B cell (primary cell): Measurements from ENCODE around the gene PDCD7. TPM values are rescaled to one million over a fixed set of nuclear protein-coding genes. Genes with fewer than 3 reads are reported as not detected.

ENCODE experiments used
- ATAC-seq: fragments of 200-7000 bp; cut with Tn5 transposase; one replicate; pipeline ENCODE4 v1.10.0; 2021; ENCODE audit warnings: low read depth, mild to moderate bottlenecking, moderate number of reproducible peaks, moderate library complexity
- CTCF ChIA-PET: fragments of 350-600 bp; sonication (Branson Sonifier 250); formaldehyde crosslinking; loops from one replicate; lab custom pipeline; 2021; ENCODE audit warnings: antibody characterized with exemption, inconsistent platforms; lab: Charles Lee
- POLR2A ChIA-PET: fragments of 350-600 bp; sonication (Branson Sonifier 250); formaldehyde crosslinking; loops from one replicate; lab custom pipeline; 2021; ENCODE audit warnings: antibody characterized with exemption; lab: Charles Lee
- DNase-seq: peaks from one replicate; pipeline ENCODE4 v3.0.0; 2013
- H2AFZ ChIP-seq: 2 replicates; pipeline ENCODE4 v1.6.1; 2012; ENCODE audit warnings: mild to moderate bottlenecking, low read depth, low read length; ENCODE audit not compliant: insufficient read depth, poor library complexity, severe bottlenecking
- H3K27ac ChIP-seq, 2 donors: 1 replicate in 1 of 2; 2 replicates in 1 of 2; pipeline ENCODE4 v1.5.1; 2012 to 2013; ENCODE audit warnings: low read length in 2 of 2, mild to moderate bottlenecking in 2 of 2, moderate library complexity in 1 of 2
- H3K27me3 ChIP-seq, 4 experiments: fragments of 200-600 bp in 1 of 4; sonication (generic) in 1 of 4; replicated peaks in 1 of 4; 1 replicate in 2 of 4; 2 replicates in 2 of 4; pipeline versions ENCODE4 v1.6.1 to v1.7.0; 2013 to 2016; ENCODE audit warnings: low read length in 3 of 4, mild to moderate bottlenecking in 2 of 4, mixed read lengths in 1 of 4, moderate library complexity in 1 of 4; ENCODE audit not compliant: insufficient read depth in 4 of 4, control insufficient read depth in 3 of 4; ENCODE audit errors: control extremely low read depth in 1 of 4
- H3K36me3 ChIP-seq, 2 experiments: replicated peaks in 1 of 2; 1 replicate in 1 of 2; 2 replicates in 1 of 2; pipeline versions ENCODE4 v1.6.1 to v1.7.1; 2013; ENCODE audit warnings: low read length in 1 of 2; ENCODE audit not compliant: insufficient read depth in 2 of 2, control insufficient read depth in 1 of 2; ENCODE audit errors: control extremely low read depth in 1 of 2, extremely low read depth in 1 of 2
- H3K4me1 ChIP-seq, 2 donors: fragments of 200-600 bp in 1 of 2; sonication (generic) in 1 of 2; 1 replicate in 1 of 2; 2 replicates in 1 of 2; pipeline versions ENCODE4 v1.5.1 to v1.6.1; 2013 to 2017; ENCODE audit warnings: low read length in 2 of 2; ENCODE audit not compliant: control insufficient read depth in 2 of 2, insufficient read depth in 2 of 2
- H3K4me2 ChIP-seq: replicated peaks from 2 replicates; pipeline ENCODE3; 2012; ENCODE audit warnings: mild to moderate bottlenecking, low read depth, low read length; ENCODE audit not compliant: poor library complexity, severe bottlenecking
- H3K4me3 ChIP-seq, 5 experiments: fragments of 200-600 bp in 1 of 5; sonication (generic) in 1 of 5; 1 replicate in 3 of 5; 2 replicates in 2 of 5; pipeline versions ENCODE4 v1.5.1 to v1.7.0; 2011 to 2016; ENCODE audit warnings: low read length in 4 of 5, mild to moderate bottlenecking in 4 of 5, low read depth in 2 of 5, control low read depth in 1 of 5, moderate library complexity in 1 of 5; ENCODE audit not compliant: insufficient read depth in 1 of 5; ENCODE audit errors: control extremely low read depth in 1 of 5, extremely low read depth in 1 of 5
- H3K79me2 ChIP-seq: fragments of 200-600 bp; sonication (generic); one replicate; pipeline ENCODE4 v1.6.0; 2016; ENCODE audit warnings: low read length; ENCODE audit not compliant: control insufficient read depth, insufficient read depth
- H3K9ac ChIP-seq: fragments of 200-600 bp; sonication (generic); 2 replicates; pipeline ENCODE4 v1.6.1; 2017; ENCODE audit warnings: mild to moderate bottlenecking, low read length, moderate library complexity
- H3K9me3 ChIP-seq, 3 donors: one replicate each; pipeline versions ENCODE4 v1.6.1 to v1.7.1; 2013; ENCODE audit warnings: low read length in 2 of 3; ENCODE audit not compliant: control insufficient read depth in 2 of 3, insufficient read depth in 1 of 3; ENCODE audit errors: control extremely low read depth in 1 of 3
- H4K20me1 ChIP-seq: 2 replicates; pipeline ENCODE4 v1.6.0; 2012; ENCODE audit warnings: mild to moderate bottlenecking, low read length; ENCODE audit not compliant: insufficient read depth, control insufficient read depth, poor library complexity, severe bottlenecking
- H3K27ac Mint-ChIP-seq: one replicate; pipeline ENCODE4 v1.8.0; 2021; ENCODE audit warnings: mixed read lengths
- H3K27me3 Mint-ChIP-seq: one replicate; pipeline ENCODE4 v1.8.0; 2021; ENCODE audit warnings: mixed read lengths
- H3K4me1 Mint-ChIP-seq: one replicate; pipeline ENCODE4 v1.8.0; 2021; ENCODE audit warnings: mixed read lengths
- H3K4me3 Mint-ChIP-seq: one replicate; pipeline ENCODE4 v1.8.0; 2021; ENCODE audit warnings: mixed read lengths
- H3K9me3 Mint-ChIP-seq: one replicate; pipeline ENCODE4 v1.8.0; 2022; ENCODE audit warnings: mixed read lengths; ENCODE audit not compliant: insufficient read depth
- CTCF ChIP-seq: fragments of 200-600 bp; IDR thresholded peaks from one replicate; pipeline ENCODE4 v1.8.0; 2022; ENCODE audit warnings: antibody characterized with exemption, mild to moderate bottlenecking
- EZH2 ChIP-seq: IDR thresholded peaks from 2 replicates; pipeline ENCODE4 v1.6.1; 2012; ENCODE audit warnings: borderline replicate concordance, low read depth, mild to moderate bottlenecking, moderate library complexity, low read length; ENCODE audit not compliant: insufficient read depth, poor library complexity, severe bottlenecking
- WGBS: methylation state at CpG from one replicate; pipeline ENCODE4 v1.1.5; 2013; ENCODE audit warnings: missing lambda C conversion rate; ENCODE audit not compliant: insufficient coverage; 5-methylcytosine and 5-hydroxymethylcytosine counted together
- intact Hi-C: fragments of 100-400 bp; cut with micrococcal nuclease; formaldehyde crosslinking; loops from one replicate; pipeline ENCODE4 v1.10.0; 2022
- polyA plus RNA-seq: library from polyadenylated mRNA; depleted of rRNA; stranded (reverse); fragments of >200 nt; gene quantifications from 2 replicates; pipeline ENCODE4 v1.2.3, GENCODE V29; 2012
- total RNA-seq, 2 donors: library from RNA; stranded (reverse); fragments of 120-200 nt in 1 of 2; gene quantifications; 1 replicate in 1 of 2; 2 replicates in 1 of 2; pipeline versions ENCODE4 v1.2.3 to v1.2.4, GENCODE V29; 2013 to 2022

PDCD7 gene
- total and polyA plus RNA-seq, 2 donors (not counting 1 experiment from before 2014, with no cell fraction given), result 34.6 to 47.0 TPM

- no peak overlapping the region for H3K4me2 ChIP-seq
- CTCF ChIA-PET, result no interaction called here
- H3K27me3 Mint-ChIP-seq, result peaks cover 59% of the 10 kb centered on the region
- no peaks in the 10 kb centered on the region for H3K36me3 ChIP-seq
- H3K4me3 Mint-ChIP-seq, result no peak overlapping the region
- no peaks in the 10 kb centered on the region for H4K20me1 ChIP-seq
- POLR2A ChIA-PET, result no interaction called here
- H3K27me3 ChIP-seq, result peaks cover 0 to 46% (median 10%) of the 10 kb centered on the region in 4 experiments
- H3K9ac ChIP-seq, result no peak overlapping the region
- H3K4me3 ChIP-seq, result no peak overlapping the region
- H3K9me3 Mint-ChIP-seq, result no peaks in the 10 kb centered on the region
- ATAC-seq (no peak), DNase-seq (no peak)
- intact Hi-C loops, result no loop called here
- H3K9me3 ChIP-seq, result peaks cover 0 to 8% (median 0%) of the 10 kb centered on the region in 3 donors
- no peak for TF ChIP-seq CTCF
- TF ChIP-seq EZH2, result no peak
- H3K4me1 ChIP-seq, result peaks cover 0 to 6% of the 10 kb centered on the region in 2 donors
- no peak overlapping the region for H3K27ac Mint-ChIP-seq
- peaks cover 9% of the 10 kb centered on the region for H3K4me1 Mint-ChIP-seq
- H3K79me2 ChIP-seq, result no peaks in the 10 kb centered on the region
- H3K27ac ChIP-seq, result no peak overlapping the region
- no peak overlapping the region for H2AFZ ChIP-seq
- 84% methylated on average over 5 of the region's 5 CpGs for WGBS
These were observed 54.0 kb downstream of the PDCD7 start for GRCh38 chr15:65079580-65079979.

GRCh38 chr15:65077981-65078352 lies 55.6 kb downstream of the PDCD7 start:
- TF ChIP-seq EZH2 (no peak), CTCF (peak; percentile 17)
- Histone ChIP-seq H3K36me3 (no peaks in the 10 kb centered on the region), H2AFZ (peak overlapping the region; percentile 70), H3K27ac (no peak overlapping the region), H3K4me2 (peak overlapping the region; percentile 65), H3K79me2 (no peaks in the 10 kb centered on the region), H3K4me1 (peaks cover 0 to 6% of the 10 kb centered on the region in 2 donors), H4K20me1 (no peaks in the 10 kb centered on the region), H3K4me3 (peak overlapping the region in 3 of 5 experiments; percentile 23 to 24 (median 24)), H3K9ac (peak overlapping the region; percentile 27), H3K9me3 (peaks cover 0 to 8% (median 0%) of the 10 kb centered on the region in 3 donors), H3K27me3 (peaks cover 0 to 34% (median 8%) of the 10 kb centered on the region in 4 experiments)
- ATAC-seq (no peak), DNase-seq (peak; percentile 62)
- intact Hi-C loops, result loop anchor here (1.0 kb wide), 1 partner anchor 45 kb away; no protein-coding TSS in a partner anchor
- no peak overlapping the region for H3K27ac Mint-ChIP-seq
- 15% methylated on average over 20 of the region's 24 CpGs for WGBS
- CTCF ChIA-PET, result interaction anchor here (0.7 to 4.1 kb wide), 7 partner anchors 9 to 546 kb away, joined by 3 to 19 read pairs (median 7); no protein-coding TSS in a partner anchor
- H3K27me3 Mint-ChIP-seq, result peaks cover 49% of the 10 kb centered on the region
- peaks cover 9% of the 10 kb centered on the region for H3K4me1 Mint-ChIP-seq
- H3K9me3 Mint-ChIP-seq, result no peaks in the 10 kb centered on the region
- POLR2A ChIA-PET, result no interaction called here
- peak overlapping the region; percentile 63 for H3K4me3 Mint-ChIP-seq
